Thoracic aorta (tissue), 2 donors: Measurements from ENCODE around the gene SUPT16H. TPM values are rescaled to one million over a fixed set of nuclear protein-coding genes. Genes with fewer than 3 reads are reported as not detected.

Experiments
- ATAC-seq: fragments of 150-250 bp; one replicate; pipeline ENCODE4 v1.8.0; 2017; ENCODE audit warnings: low read depth; ENCODE audit not compliant: insufficient number of reproducible peaks, low FRiP score
- DNase-seq: peaks from one replicate; pipeline ENCODE4 v3.0.0-alpha.2; 2020; ENCODE audit warnings: low spot score
- H3K27ac ChIP-seq, 2 donors: fragments of 200-600 bp; sonication (generic); 1 replicate in 1 of 2; 2 replicates in 1 of 2; pipeline ENCODE4 v1.5.1; 2016; ENCODE audit warnings: mild to moderate bottlenecking in 2 of 2, moderate library complexity in 2 of 2
- H3K27me3 ChIP-seq: fragments of 200-600 bp; sonication (generic); replicated peaks from 2 replicates; pipeline ENCODE4 v1.6.0; 2016; ENCODE audit warnings: mild to moderate bottlenecking; ENCODE audit not compliant: insufficient read depth
- H3K36me3 ChIP-seq: fragments of 200-600 bp; sonication (generic); one replicate; pipeline ENCODE4 v1.5.1; 2016
- H3K4me1 ChIP-seq, 2 donors: fragments of 200-600 bp; sonication (generic); 1 replicate in 1 of 2; 2 replicates in 1 of 2; pipeline versions ENCODE4 v1.5.1 to v1.6.0; 2016; ENCODE audit warnings: low read depth in 2 of 2, mild to moderate bottlenecking in 1 of 2; ENCODE audit not compliant: control insufficient read depth in 1 of 2
- H3K4me3 ChIP-seq: fragments of 200-600 bp; sonication (generic); 2 replicates; pipeline ENCODE4 v1.5.1; 2016; ENCODE audit warnings: mild to moderate bottlenecking
- H3K9me3 ChIP-seq: fragments of 200-600 bp; sonication (generic); 2 replicates; pipeline ENCODE4 v1.5.1; 2016
- CTCF ChIP-seq: fragments of 200-600 bp; sonication (generic); IDR thresholded peaks from one replicate; pipeline ENCODE4 v1.5.1; 2019; ENCODE audit warnings: antibody characterized with exemption
- total RNA-seq, 2 donors: library from RNA; depleted of rRNA; stranded (reverse); fragments of >200 nt; gene quantifications; one replicate each; pipeline versions ENCODE4 v1.1.0 to v1.2.3, GENCODE V29; 2016

Gene SUPT16H
- total RNA-seq, 2 donors from 2014 or later: 48.1 to 87.3 TPM

GRCh38 chr14:21415329-21415728 lies 31.5 kb upstream of the SUPT16H start:
- no peak for TF ChIP-seq CTCF
- Histone ChIP-seq H3K4me1 (no peaks in the 10 kb centered on the region), H3K27ac (no peak overlapping the region), H3K27me3 (no peaks in the 10 kb centered on the region), H3K36me3 (peaks cover 59% of the 10 kb centered on the region), H3K4me3 (no peak overlapping the region), H3K9me3 (no peaks in the 10 kb centered on the region)
- ATAC-seq: no peak
- DNase-seq: no peak

- no peak for ATAC-seq
- Histone ChIP-seq H3K36me3 (peaks cover 56% of the 10 kb centered on the region), H3K4me1 (no peaks in the 10 kb centered on the region), H3K27ac (no peak overlapping the region), H3K27me3 (no peaks in the 10 kb centered on the region), H3K9me3 (no peaks in the 10 kb centered on the region), H3K4me3 (no peak overlapping the region)
- no peak for TF ChIP-seq CTCF
- no peak for DNase-seq
These were observed 30.4 kb upstream of the SUPT16H start for GRCh38 chr14:21414137-21414631.

- Histone ChIP-seq H3K36me3 (peaks cover 79% of the 10 kb centered on the region), H3K27me3 (no peaks in the 10 kb centered on the region), H3K4me3 (no peak overlapping the region), H3K4me1 (no peaks in the 10 kb centered on the region), H3K9me3 (no peaks in the 10 kb centered on the region), H3K27ac (no peak overlapping the region)
- ATAC-seq (no peak), DNase-seq (no peak)
- no peak for TF ChIP-seq CTCF
These were observed 24.3 kb upstream of the SUPT16H start for GRCh38 chr14:21408147-21408546.

GRCh38 chr14:21406213-21406612 lies 22.4 kb upstream of the SUPT16H start:
- Histone ChIP-seq H3K9me3 (no peaks in the 10 kb centered on the region), H3K36me3 (peaks cover 84% of the 10 kb centered on the region), H3K27ac (no peak overlapping the region), H3K27me3 (no peaks in the 10 kb centered on the region), H3K4me1 (no peaks in the 10 kb centered on the region), H3K4me3 (no peak overlapping the region)
- no peak for TF ChIP-seq CTCF
- DNase-seq (no peak), ATAC-seq (no peak)

- peaks cover 84% of the 10 kb centered on the region for H3K36me3 ChIP-seq
- no peak overlapping the region for H3K27ac ChIP-seq
- ATAC-seq (no peak), DNase-seq (no peak)
- no peaks in the 10 kb centered on the region for H3K27me3 ChIP-seq
- no peak overlapping the region for H3K4me3 ChIP-seq
- no peaks in the 10 kb centered on the region for H3K4me1 ChIP-seq
- no peak for TF ChIP-seq CTCF
- no peaks in the 10 kb centered on the region for H3K9me3 ChIP-seq
These were observed 21.3 kb upstream of the SUPT16H start for GRCh38 chr14:21405097-21405496.
